AG10803 (cell line): Measurements from ENCODE around the gene ADGRL3.

Experiments used
- DNase-seq: peaks from one replicate; pipeline ENCODE4 v3.0.0; 2010; ENCODE audit warnings: low read depth
- H3K4me3 ChIP-seq: 2 replicates; pipeline ENCODE4 v1.5.1; 2011; ENCODE audit warnings: mild to moderate bottlenecking, low read length, control low read depth
- CTCF ChIP-seq: conservative IDR thresholded peaks from 2 replicates; pipeline ENCODE4 v1.5.1; 2011; ENCODE audit warnings: mild to moderate bottlenecking, low read length, control low read depth, inconsistent platforms

The ADGRL3 gene

GRCh38 chr4:61445374-61446063 is 245.4 kb downstream of the ADGRL3 start:
- DNase-seq = no peak
- no peak for TF ChIP-seq CTCF
- H3K4me3 ChIP-seq = no peak overlapping the region

GRCh38 chr4:61446941-61447340 is 246.8 kb downstream of the ADGRL3 start:
- H3K4me3 ChIP-seq = no peak overlapping the region
- no peak for TF ChIP-seq CTCF
- DNase-seq = no peak

- TF ChIP-seq CTCF = no peak
- no peak for DNase-seq
- no peak overlapping the region for H3K4me3 ChIP-seq
These were observed 247.8 kb downstream of the ADGRL3 start for GRCh38 chr4:61447918-61448317.

- TF ChIP-seq CTCF = no peak
- no peak overlapping the region for H3K4me3 ChIP-seq
- no peak for DNase-seq
These were observed 251.8 kb downstream of the ADGRL3 start for GRCh38 chr4:61451935-61452334.

GRCh38 chr4:61461956-61462355 is 261.8 kb downstream of the ADGRL3 start:
- TF ChIP-seq CTCF = no peak
- H3K4me3 ChIP-seq = no peak overlapping the region
- DNase-seq = no peak

GRCh38 chr4:61462451-61463326 is 262.6 kb downstream of the ADGRL3 start:
- H3K4me3 ChIP-seq = no peak overlapping the region
- no peak for DNase-seq
- no peak for TF ChIP-seq CTCF
